C4-2B (cell line): ENCODE results near the gene TRIM41.

Source experiments
- ZFX ChIP-seq: fragments of 450-650 bp; IDR thresholded peaks from 2 replicates; pipeline ENCODE4 v1.6.1; 2017
- TF ChIP-seq, protein P1 (sequence below): fragments of 450-650 bp; conservative IDR thresholded peaks from 2 replicates; pipeline ENCODE4 v1.5.1; 2017; ENCODE audit warnings: mild to moderate bottlenecking

DNA sequence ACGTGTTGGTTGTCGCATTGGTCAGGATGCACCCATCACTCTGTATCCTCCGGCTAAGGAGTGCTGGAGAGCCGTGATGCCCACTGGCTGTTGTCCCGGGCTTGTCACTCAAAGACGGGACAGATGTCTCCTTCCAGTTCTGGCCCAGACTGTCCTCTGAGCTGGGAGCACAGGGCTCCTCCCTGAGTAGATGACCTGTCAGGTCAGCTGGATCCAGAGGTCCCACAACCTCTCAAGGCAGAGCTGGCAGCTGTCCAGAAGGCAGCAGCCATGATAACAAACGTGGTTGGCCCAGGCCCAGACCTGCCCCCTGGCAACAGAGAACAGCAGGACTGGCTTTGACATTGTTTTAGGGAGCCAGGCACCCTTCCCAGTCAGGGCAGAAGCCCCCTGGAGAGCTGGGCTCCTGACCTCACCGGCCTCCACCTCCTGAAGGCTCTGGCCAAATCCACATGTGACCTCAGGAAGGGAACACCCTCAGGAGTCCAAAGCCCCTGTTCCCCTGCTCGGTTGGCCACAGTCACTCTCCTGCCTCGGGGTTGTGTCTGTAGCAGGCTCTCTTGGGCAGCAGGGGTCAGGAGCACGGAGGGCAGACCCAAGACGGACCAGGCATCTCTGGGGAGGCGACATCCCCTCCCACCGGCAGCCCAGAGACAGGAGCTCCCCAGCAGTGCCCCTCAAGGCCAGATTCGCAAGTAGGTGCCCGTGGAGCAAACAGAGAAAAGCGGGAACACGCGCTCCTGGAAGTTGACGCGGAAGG, 28.4 kb upstream of the TRIM41 start:
- TF ChIP-seq, protein P1, sequence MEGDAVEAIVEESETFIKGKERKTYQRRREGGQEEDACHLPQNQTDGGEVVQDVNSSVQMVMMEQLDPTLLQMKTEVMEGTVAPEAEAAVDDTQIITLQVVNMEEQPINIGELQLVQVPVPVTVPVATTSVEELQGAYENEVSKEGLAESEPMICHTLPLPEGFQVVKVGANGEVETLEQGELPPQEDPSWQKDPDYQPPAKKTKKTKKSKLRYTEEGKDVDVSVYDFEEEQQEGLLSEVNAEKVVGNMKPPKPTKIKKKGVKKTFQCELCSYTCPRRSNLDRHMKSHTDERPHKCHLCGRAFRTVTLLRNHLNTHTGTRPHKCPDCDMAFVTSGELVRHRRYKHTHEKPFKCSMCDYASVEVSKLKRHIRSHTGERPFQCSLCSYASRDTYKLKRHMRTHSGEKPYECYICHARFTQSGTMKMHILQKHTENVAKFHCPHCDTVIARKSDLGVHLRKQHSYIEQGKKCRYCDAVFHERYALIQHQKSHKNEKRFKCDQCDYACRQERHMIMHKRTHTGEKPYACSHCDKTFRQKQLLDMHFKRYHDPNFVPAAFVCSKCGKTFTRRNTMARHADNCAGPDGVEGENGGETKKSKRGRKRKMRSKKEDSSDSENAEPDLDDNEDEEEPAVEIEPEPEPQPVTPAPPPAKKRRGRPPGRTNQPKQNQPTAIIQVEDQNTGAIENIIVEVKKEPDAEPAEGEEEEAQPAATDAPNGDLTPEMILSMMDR, result no peak
- no peak for TF ChIP-seq ZFX
